ENCODE measurements around the gene MDH1. TPM values are rescaled to one million over a fixed set of nuclear protein-coding genes. Genes with fewer than 3 reads are reported as not detected.
"Not testable (repeated sequence)": the region's sequence is repeated elsewhere in the genome, so short reads cannot be mapped to it uniquely, and the experiment has no call there.

Gene MDH1
- total and polyA plus RNA-seq, 2 donors (not counting 1 experiment from before 2014, with no cell fraction given), result 65.7 to 87.8 TPM

GRCh38 chr2:63604666-63605065 is 15.9 kb downstream of the MDH1 start:
- Histone ChIP-seq H3K9me3 (ENCODE audit: control extremely low read depth in 1 of 3, control insufficient read depth in 2 of 3, insufficient read depth in 1 of 3, low read length in 2 of 3) (no peaks in the 10 kb centered on the region), H3K27me3 (replicated peaks in 1 of 4; ENCODE audit: control extremely low read depth in 1 of 4, control insufficient read depth in 3 of 4, insufficient read depth in 4 of 4, low read length in 3 of 4) (no peaks in the 10 kb centered on the region), H3K4me2 (replicated peaks; ENCODE audit: low read depth, low read length, poor library complexity, severe bottlenecking) (no peak overlapping the region), H2AFZ (ENCODE audit: insufficient read depth, low read depth, low read length, poor library complexity, severe bottlenecking) (no peak overlapping the region), H3K36me3 (replicated peaks in 1 of 2; ENCODE audit: control extremely low read depth in 1 of 2, control insufficient read depth in 1 of 2, extremely low read depth in 1 of 2, insufficient read depth in 2 of 2, low read length in 1 of 2) (peaks cover 10 to 60% of the 10 kb centered on the region in 2 experiments), H4K20me1 (ENCODE audit: control insufficient read depth, insufficient read depth, low read length, poor library complexity, severe bottlenecking) (no peaks in the 10 kb centered on the region), H3K9ac (ENCODE audit: low read length) (no peak overlapping the region), H3K4me3 (ENCODE audit: control extremely low read depth in 1 of 5, extremely low read depth in 1 of 5, insufficient read depth in 1 of 5, low read depth in 2 of 5, low read length in 4 of 5) (no peak overlapping the region), H3K27ac (ENCODE audit: low read length in 2 of 2) (no peak overlapping the region), H3K79me2 (ENCODE audit: control insufficient read depth, insufficient read depth, low read length) (no peaks in the 10 kb centered on the region), H3K4me1 (ENCODE audit: control insufficient read depth in 2 of 2, insufficient read depth in 2 of 2, low read length in 2 of 2) (no peaks in the 10 kb centered on the region)
- TF ChIP-seq, protein P1, sequence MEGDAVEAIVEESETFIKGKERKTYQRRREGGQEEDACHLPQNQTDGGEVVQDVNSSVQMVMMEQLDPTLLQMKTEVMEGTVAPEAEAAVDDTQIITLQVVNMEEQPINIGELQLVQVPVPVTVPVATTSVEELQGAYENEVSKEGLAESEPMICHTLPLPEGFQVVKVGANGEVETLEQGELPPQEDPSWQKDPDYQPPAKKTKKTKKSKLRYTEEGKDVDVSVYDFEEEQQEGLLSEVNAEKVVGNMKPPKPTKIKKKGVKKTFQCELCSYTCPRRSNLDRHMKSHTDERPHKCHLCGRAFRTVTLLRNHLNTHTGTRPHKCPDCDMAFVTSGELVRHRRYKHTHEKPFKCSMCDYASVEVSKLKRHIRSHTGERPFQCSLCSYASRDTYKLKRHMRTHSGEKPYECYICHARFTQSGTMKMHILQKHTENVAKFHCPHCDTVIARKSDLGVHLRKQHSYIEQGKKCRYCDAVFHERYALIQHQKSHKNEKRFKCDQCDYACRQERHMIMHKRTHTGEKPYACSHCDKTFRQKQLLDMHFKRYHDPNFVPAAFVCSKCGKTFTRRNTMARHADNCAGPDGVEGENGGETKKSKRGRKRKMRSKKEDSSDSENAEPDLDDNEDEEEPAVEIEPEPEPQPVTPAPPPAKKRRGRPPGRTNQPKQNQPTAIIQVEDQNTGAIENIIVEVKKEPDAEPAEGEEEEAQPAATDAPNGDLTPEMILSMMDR (IDR thresholded peaks at IDR 0.05), result no peak
- no peak for TF ChIP-seq EZH2 (IDR thresholded peaks at IDR 0.05; ENCODE audit: borderline replicate concordance, insufficient read depth, low read depth, low read length, poor library complexity, severe bottlenecking)
- Mint-ChIP-seq H3K27ac (no peak overlapping the region), H3K4me1 (no peaks in the 10 kb centered on the region), H3K9me3 (ENCODE audit: insufficient read depth) (no peaks in the 10 kb centered on the region), H3K27me3 (no peaks in the 10 kb centered on the region), H3K4me3 (no peak overlapping the region)
- ATAC-seq (ENCODE audit: low read depth), result no peak
- CTCF ChIA-PET, result interaction anchor here (0.6 kb wide), 1 partner anchor 8 kb away, joined by 3 read pairs; no protein-coding TSS in a partner anchor
- 100% methylated on average over 3 of the region's 4 CpGs for WGBS (ENCODE audit: insufficient coverage)
- POLR2A ChIA-PET, result no interaction called here
- DNase-seq, result no peak
- intact Hi-C loops (cut with micrococcal nuclease), result no loop called here

DNA sequence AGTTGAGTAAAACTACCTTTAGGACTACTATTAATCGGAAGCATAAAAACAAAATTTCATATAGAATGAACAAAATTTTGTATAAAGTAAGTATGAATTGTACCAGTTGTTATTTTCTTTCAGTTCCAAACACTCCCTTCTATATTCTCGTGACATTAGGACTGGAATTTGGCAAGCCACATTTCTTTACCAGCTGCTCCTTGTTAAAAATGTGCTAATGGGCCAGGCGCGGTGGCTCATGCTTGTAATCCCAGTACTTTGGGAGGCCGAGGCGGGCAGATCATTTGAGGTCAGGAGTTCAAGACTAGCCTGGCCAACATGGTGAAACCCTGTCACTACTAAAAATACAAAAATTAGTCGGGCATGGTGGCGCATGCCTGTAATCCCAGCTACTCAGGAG is 20.1 kb downstream of the MDH1 start:
- H3K4me3 Mint-ChIP-seq; H3K4me2 ChIP-seq (replicated peaks; ENCODE audit: low read depth, low read length, poor library complexity, severe bottlenecking); H3K27ac ChIP-seq (ENCODE audit: low read length in 2 of 2); DNase-seq; H4K20me1 ChIP-seq (ENCODE audit: control insufficient read depth, insufficient read depth, low read length, poor library complexity, severe bottlenecking); H3K79me2 ChIP-seq (ENCODE audit: control insufficient read depth, insufficient read depth, low read length); H3K27me3 ChIP-seq (replicated peaks in 1 of 4; ENCODE audit: control extremely low read depth in 1 of 4, control insufficient read depth in 3 of 4, insufficient read depth in 4 of 4, low read length in 3 of 4); H3K4me1 Mint-ChIP-seq; H3K9me3 ChIP-seq (ENCODE audit: control extremely low read depth in 1 of 3, control insufficient read depth in 2 of 3, insufficient read depth in 1 of 3, low read length in 2 of 3); H3K27ac Mint-ChIP-seq; H3K9ac ChIP-seq (ENCODE audit: low read length); POLR2A ChIA-PET; CTCF ChIA-PET; H3K27me3 Mint-ChIP-seq; H3K4me3 ChIP-seq (ENCODE audit: control extremely low read depth in 1 of 5, extremely low read depth in 1 of 5, insufficient read depth in 1 of 5, low read depth in 2 of 5, low read length in 4 of 5); intact Hi-C loops (cut with micrococcal nuclease); ATAC-seq (ENCODE audit: low read depth); H2AFZ ChIP-seq (ENCODE audit: insufficient read depth, low read depth, low read length, poor library complexity, severe bottlenecking); H3K9me3 Mint-ChIP-seq (ENCODE audit: insufficient read depth); H3K4me1 ChIP-seq (ENCODE audit: control insufficient read depth in 2 of 2, insufficient read depth in 2 of 2, low read length in 2 of 2): not testable (repeated sequence)
- H3K36me3 ChIP-seq (replicated peaks in 1 of 2; ENCODE audit: control extremely low read depth in 1 of 2, control insufficient read depth in 1 of 2, extremely low read depth in 1 of 2, insufficient read depth in 2 of 2, low read length in 1 of 2), result peaks cover 9 to 29% of the 10 kb centered on the region in 2 experiments
- 80% methylated on average over 7 of the region's 8 CpGs for WGBS (ENCODE audit: insufficient coverage)

All from B cell (primary cell).